Progenitor cell of endocrine pancreas (in vitro differentiated cells): ENCODE results near the gene PPP1R1C. TPM values are rescaled to one million over a fixed set of nuclear protein-coding genes. Genes with fewer than 3 reads are reported as not detected.
A peak's percentile ranks its signal among the peaks of the same experiment; 100 is the strongest.

ENCODE experiments used
- DNase-seq: peaks from one replicate; pipeline ENCODE4 v3.0.0; 2021; ENCODE audit warnings: low spot score; ENCODE audit not compliant: unreplicated experiment
- H3K27ac Mint-ChIP-seq: 2 replicates; pipeline ENCODE4 v1.8.0; 2021; ENCODE audit warnings: mild to moderate bottlenecking, moderate library complexity, mixed read lengths
- H3K27me3 Mint-ChIP-seq: 2 replicates; pipeline ENCODE4 v1.8.0; 2021; ENCODE audit warnings: mixed read lengths
- H3K36me3 Mint-ChIP-seq: 2 replicates; pipeline ENCODE4 v1.8.0; 2022; ENCODE audit warnings: mixed read lengths; ENCODE audit not compliant: insufficient read depth
- H3K4me1 Mint-ChIP-seq: 2 replicates; pipeline ENCODE4 v1.8.0; 2021; ENCODE audit warnings: low read depth, mixed read lengths
- H3K4me3 Mint-ChIP-seq: 2 replicates; pipeline ENCODE4 v1.8.0; 2021; ENCODE audit warnings: low read depth, mild to moderate bottlenecking, moderate library complexity, mixed read lengths
- H3K9me3 Mint-ChIP-seq: 2 replicates; pipeline ENCODE4 v1.8.0; 2021; ENCODE audit warnings: low read depth, mixed read lengths
- total RNA-seq: library from RNA; stranded (reverse); gene quantifications from 2 replicates; pipeline ENCODE4 v1.2.1, GENCODE V29; 2021
- TF ChIP-seq, protein P1 (sequence below): fragments of 200-600 bp; sonication (generic); IDR thresholded peaks from one replicate; pipeline ENCODE4 v1.5.0; 2021; ENCODE audit warnings: antibody characterized with exemption, mild to moderate bottlenecking; ENCODE audit not compliant: unreplicated experiment

The PPP1R1C gene
- total RNA-seq, 1 donor from 2014 or later, result 5.6 TPM

DNA sequence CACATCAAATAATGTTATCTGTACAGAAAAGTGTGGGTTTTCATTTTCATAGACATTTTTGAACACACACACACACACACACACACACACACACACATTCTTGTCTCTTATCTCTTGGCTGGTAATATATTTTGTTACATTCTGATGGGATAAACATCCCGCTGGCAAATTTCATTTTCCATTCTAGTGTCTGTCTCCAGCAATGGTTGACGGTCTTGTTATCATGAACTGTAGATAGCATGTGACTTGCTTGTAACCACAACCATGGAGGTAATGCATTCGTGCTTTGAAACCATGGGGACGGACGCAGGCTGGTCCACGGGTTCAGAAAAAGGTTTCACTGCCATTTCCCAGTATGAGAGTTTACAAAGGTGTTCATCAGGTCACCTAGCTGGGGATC is 156.4 kb downstream of the PPP1R1C start:
- peaks cover 17% of the 10 kb centered on the region for H3K4me1 Mint-ChIP-seq
- H3K9me3 Mint-ChIP-seq, result no peaks in the 10 kb centered on the region
- H3K27me3 Mint-ChIP-seq, result no peaks in the 10 kb centered on the region
- no peak for DNase-seq
- H3K27ac Mint-ChIP-seq, result peak overlapping the region; percentile 18
- no peaks in the 10 kb centered on the region for H3K36me3 Mint-ChIP-seq
- TF ChIP-seq, protein P1, sequence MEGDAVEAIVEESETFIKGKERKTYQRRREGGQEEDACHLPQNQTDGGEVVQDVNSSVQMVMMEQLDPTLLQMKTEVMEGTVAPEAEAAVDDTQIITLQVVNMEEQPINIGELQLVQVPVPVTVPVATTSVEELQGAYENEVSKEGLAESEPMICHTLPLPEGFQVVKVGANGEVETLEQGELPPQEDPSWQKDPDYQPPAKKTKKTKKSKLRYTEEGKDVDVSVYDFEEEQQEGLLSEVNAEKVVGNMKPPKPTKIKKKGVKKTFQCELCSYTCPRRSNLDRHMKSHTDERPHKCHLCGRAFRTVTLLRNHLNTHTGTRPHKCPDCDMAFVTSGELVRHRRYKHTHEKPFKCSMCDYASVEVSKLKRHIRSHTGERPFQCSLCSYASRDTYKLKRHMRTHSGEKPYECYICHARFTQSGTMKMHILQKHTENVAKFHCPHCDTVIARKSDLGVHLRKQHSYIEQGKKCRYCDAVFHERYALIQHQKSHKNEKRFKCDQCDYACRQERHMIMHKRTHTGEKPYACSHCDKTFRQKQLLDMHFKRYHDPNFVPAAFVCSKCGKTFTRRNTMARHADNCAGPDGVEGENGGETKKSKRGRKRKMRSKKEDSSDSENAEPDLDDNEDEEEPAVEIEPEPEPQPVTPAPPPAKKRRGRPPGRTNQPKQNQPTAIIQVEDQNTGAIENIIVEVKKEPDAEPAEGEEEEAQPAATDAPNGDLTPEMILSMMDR, result no peak
- no peak overlapping the region for H3K4me3 Mint-ChIP-seq

DNA sequence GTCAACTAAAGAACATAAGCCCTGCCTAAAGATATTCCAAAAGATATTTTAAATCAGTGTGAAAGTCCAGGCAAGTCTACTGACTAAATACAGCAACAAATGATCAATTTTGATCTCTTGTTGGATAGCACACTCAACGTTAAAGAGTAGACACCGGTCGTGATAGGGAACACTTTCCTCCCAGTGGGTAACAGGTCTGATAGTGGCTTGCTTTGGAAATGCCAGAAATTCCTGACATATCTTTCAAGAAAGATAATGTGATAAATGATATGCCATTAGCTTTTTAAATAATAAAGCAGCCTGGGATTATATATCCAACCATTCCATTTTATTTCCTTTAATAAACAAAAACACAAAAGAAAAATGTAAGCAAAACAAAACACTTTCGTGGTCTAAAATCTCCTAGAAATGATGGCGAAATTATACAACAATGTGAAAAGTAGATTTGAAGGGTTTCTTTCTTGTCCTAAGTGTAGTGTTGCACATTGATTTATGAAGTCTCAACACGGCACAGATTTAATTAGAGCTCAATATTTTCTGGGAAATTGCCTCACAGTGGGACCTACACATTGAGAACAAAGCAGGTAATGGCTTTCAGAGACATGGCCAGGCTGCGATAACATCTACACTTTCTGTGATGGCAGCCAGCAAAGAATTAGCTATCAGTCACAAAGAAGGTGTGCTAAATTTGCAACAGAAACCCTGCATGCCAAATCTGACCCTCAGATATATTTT is 158.6 kb downstream of the PPP1R1C start:
- H3K9me3 Mint-ChIP-seq, result no peaks in the 10 kb centered on the region
- no peak for DNase-seq
- no peaks in the 10 kb centered on the region for H3K36me3 Mint-ChIP-seq
- peak overlapping the region; percentile 62 for H3K27ac Mint-ChIP-seq
- TF ChIP-seq, protein P1, result no peak
- H3K4me1 Mint-ChIP-seq, result peaks cover 17% of the 10 kb centered on the region
- H3K27me3 Mint-ChIP-seq, result no peaks in the 10 kb centered on the region
- H3K4me3 Mint-ChIP-seq, result no peak overlapping the region

DNA sequence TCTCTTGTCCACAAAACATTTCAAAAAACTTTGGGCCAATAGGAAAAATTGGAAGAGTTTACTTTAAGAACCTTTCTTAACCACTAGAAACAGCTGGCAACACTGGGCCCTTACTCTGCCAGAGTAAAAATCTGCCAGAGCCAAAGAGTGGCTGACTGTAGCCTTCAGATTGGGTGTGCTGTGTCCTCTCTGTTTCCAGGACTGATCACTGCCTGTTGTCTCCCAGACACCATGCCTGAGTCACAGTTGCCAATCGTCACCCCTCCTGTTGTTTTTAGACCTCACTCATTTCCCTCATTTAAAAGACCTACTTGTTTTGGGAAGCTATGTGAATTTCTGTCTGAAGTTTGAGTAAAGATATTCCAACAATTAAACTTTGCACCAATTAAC is 159.1 kb downstream of the PPP1R1C start:
- Mint-ChIP-seq H3K27me3 (no peaks in the 10 kb centered on the region), H3K4me1 (peaks cover 17% of the 10 kb centered on the region), H3K9me3 (no peaks in the 10 kb centered on the region), H3K27ac (peak overlapping the region; percentile 85), H3K36me3 (no peaks in the 10 kb centered on the region), H3K4me3 (no peak overlapping the region)
- TF ChIP-seq, protein P1, result no peak
- DNase-seq, result no peak

DNA sequence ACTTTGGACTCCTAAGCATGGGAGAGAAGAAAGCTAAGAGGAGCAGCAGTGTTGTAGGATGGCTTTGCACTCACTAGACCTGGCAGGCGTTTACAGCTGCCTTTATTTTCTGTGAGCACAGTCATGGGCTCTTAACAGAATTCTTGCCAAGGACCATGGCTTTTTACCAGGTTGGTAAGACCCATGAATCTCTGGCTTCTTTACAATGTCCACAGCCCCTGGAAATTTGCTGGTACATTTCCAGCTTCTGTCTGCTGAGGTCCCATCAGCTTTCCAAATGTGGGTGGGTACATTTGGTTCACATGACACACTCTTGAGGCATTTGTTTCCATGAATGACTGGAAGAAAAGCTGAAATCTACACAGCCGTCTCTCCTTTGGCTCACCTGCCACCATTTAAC is 162.7 kb downstream of the PPP1R1C start:
- H3K4me3 Mint-ChIP-seq, result no peak overlapping the region
- TF ChIP-seq, protein P1, result no peak
- H3K4me1 Mint-ChIP-seq, result peaks cover 8% of the 10 kb centered on the region
- no peaks in the 10 kb centered on the region for H3K9me3 Mint-ChIP-seq
- no peak for DNase-seq
- H3K36me3 Mint-ChIP-seq, result no peaks in the 10 kb centered on the region
- no peaks in the 10 kb centered on the region for H3K27me3 Mint-ChIP-seq
- H3K27ac Mint-ChIP-seq, result no peak overlapping the region

DNA sequence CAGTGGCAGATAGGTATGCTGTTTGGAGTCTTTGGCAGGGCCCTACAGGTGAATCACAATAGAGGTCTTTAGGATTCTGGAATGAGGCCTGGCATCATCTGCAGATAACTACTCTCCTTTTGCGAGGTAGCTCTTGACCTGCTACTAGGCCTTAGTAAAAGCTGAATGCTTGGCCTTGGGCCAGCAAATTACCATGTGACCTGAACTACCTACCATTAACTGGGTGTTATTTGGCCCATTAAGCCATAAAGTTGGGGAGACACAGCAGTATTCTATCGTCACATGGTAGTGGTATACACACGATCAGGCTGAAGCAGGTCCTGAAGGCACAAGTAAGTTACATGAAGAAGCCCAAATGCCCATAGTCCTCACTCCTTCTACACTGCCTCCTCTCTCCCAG is 178.2 kb downstream of the PPP1R1C start:
- no peaks in the 10 kb centered on the region for H3K36me3 Mint-ChIP-seq
- no peaks in the 10 kb centered on the region for H3K27me3 Mint-ChIP-seq
- TF ChIP-seq, protein P1, result no peak
- DNase-seq, result no peak
- peaks cover 2% of the 10 kb centered on the region for H3K4me1 Mint-ChIP-seq
- no peak overlapping the region for H3K4me3 Mint-ChIP-seq
- no peaks in the 10 kb centered on the region for H3K9me3 Mint-ChIP-seq
- no peak overlapping the region for H3K27ac Mint-ChIP-seq
